ENCODE results near the gene FKRP. TPM values are rescaled to one million over a fixed set of nuclear protein-coding genes. Genes with fewer than 3 reads are reported as not detected.

FKRP gene
- total and polyA plus RNA-seq, 2 of the 13 experiments (the other 11 are each of a cell fraction or from before 2014, with no cell fraction given) = 7.3 to 9.8 TPM

DNA sequence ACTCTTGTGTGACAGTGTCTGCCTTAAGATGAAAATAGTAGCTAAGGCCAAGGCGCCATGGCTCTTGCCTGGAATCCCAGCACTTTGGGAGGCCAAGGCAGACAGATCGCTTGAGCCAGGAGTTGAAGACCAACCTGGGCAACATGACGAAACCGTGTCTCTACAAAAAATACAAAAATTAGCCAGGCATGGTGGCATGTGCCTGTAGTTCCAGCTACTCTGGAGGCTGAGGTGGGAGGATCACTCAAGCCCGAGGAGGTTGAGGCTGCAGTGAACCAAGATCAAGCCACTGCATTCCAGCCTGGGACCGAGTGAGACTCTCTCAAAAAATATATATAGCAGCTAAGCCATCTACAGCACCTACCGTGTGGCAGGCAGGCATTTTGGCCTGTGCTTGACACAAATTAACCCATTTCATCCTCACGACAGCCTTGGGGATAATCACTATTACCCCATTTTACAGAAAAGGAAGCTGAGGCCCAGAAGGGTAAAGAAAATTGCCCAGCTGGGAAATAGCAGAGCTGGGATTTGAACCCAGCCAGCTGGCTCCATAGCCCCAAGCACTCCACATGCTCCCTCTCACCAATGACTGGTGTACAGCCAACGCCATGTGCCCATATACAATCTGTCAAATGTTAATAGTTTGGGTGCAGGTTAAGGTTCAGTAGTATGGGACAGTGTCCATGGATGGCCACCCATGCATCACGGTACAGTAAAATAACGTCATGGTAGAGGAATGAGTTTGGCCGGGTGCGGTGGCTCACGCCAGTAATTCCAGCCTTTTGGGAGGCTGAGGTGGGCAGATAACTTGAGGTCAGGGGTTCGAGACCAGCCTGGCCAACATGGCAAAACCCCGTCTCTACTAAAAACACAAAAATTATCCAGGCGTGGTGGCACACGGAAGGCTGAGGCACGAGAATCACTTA is 39.5 kb downstream of the FKRP start (continued):
- TF ChIP-seq KDM3A (CRISPR knock-in tag; IDR thresholded peaks at IDR 0.05; ENCODE audit: low read depth) (no peak), FOXM1 (CRISPR knock-in tag; IDR thresholded peaks at IDR 0.05) (no peak), TAF1 (CRISPR knock-in tag; IDR thresholded peaks at IDR 0.05) (no peak), KLF12 (CRISPR knock-in tag; IDR thresholded peaks at IDR 0.05; ENCODE audit: borderline replicate concordance) (no peak), ZNF879 (CRISPR knock-in tag; IDR thresholded peaks at IDR 0.05) (no peak), ZNF24 (IDR thresholded peaks at IDR 0.05) (no peak), ZNF644 (CRISPR knock-in tag; IDR thresholded peaks at IDR 0.05; ENCODE audit: low read depth) (no peak)
- TF ChIP-seq, protein P1, sequence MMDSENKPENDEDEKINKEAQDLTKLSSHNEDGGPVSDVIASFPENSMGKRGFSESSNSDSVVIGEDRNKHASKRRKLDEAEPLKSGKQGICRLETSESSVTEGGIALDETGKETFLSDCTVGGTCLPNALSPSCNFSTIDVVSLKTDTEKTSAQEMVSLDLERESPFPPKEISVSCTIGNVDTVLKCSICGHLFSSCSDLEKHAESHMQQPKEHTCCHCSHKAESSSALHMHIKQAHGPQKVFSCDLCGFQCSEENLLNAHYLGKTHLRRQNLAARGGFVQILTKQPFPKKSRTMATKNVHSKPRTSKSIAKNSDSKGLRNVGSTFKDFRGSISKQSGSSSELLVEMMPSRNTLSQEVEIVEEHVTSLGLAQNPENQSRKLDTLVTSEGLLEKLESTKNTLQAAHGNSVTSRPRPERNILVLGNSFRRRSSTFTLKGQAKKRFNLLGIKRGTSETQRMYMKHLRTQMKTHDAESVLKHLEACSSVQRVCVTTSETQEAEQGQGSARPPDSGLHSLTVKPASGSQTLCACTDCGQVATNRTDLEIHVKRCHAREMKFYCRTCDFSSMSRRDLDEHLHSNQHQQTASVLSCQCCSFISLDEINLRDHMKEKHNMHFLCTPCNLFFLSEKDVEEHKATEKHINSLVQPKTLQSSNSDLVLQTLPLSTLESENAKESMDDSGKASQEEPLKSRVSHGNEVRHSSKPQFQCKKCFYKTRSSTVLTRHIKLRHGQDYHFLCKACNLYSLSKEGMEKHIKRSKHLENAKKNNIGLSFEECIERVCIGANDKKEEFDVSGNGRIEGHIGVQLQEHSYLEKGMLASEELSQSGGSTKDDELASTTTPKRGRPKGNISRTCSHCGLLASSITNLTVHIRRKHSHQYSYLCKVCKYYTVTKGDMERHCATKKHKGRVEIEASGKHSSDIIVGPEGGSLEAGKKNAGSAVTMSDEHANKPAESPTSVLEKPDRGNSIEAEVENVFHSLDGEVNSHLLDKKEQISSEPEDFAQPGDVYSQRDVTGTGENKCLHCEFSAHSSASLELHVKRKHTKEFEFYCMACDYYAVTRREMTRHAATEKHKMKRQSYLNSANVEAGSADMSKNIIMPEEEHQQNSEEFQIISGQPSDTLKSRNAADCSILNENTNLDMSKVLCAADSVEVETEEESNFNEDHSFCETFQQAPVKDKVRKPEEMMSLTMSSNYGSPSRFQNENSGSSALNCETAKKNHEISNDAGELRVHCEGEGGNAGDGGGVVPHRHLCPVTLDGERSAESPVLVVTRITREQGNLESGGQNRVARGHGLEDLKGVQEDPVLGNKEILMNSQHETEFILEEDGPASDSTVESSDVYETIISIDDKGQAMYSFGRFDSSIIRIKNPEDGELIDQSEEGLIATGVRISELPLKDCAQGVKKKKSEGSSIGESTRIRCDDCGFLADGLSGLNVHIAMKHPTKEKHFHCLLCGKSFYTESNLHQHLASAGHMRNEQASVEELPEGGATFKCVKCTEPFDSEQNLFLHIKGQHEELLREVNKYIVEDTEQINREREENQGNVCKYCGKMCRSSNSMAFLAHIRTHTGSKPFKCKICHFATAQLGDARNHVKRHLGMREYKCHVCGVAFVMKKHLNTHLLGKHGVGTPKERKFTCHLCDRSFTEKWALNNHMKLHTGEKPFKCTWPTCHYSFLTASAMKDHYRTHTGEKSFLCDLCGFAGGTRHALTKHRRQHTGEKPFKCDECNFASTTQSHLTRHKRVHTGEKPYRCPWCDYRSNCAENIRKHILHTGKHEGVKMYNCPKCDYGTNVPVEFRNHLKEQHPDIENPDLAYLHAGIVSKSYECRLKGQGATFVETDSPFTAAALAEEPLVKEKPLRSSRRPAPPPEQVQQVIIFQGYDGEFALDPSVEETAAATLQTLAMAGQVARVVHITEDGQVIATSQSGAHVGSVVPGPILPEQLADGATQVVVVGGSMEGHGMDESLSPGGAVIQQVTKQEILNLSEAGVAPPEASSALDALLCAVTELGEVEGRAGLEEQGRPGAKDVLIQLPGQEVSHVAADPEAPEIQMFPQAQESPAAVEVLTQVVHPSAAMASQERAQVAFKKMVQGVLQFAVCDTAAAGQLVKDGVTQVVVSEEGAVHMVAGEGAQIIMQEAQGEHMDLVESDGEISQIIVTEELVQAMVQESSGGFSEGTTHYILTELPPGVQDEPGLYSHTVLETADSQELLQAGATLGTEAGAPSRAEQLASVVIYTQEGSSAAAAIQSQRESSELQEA (CRISPR knock-in tag; IDR thresholded peaks at IDR 0.05; ENCODE audit: not compliant biosample characterization) = no peak
- TF ChIP-seq, protein P2, sequence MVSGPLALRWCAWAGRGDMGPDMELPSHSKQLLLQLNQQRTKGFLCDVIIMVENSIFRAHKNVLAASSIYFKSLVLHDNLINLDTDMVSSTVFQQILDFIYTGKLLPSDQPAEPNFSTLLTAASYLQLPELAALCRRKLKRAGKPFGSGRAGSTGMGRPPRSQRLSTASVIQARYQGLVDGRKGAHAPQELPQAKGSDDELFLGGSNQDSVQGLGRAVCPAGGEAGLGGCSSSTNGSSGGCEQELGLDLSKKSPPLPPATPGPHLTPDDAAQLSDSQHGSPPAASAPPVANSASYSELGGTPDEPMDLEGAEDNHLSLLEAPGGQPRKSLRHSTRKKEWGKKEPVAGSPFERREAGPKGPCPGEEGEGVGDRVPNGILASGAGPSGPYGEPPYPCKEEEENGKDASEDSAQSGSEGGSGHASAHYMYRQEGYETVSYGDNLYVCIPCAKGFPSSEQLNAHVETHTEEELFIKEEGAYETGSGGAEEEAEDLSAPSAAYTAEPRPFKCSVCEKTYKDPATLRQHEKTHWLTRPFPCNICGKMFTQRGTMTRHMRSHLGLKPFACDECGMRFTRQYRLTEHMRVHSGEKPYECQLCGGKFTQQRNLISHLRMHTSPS (CRISPR knock-in tag; IDR thresholded peaks at IDR 0.05; ENCODE audit: low read depth) = no peak
- TF ChIP-seq, protein P3, sequence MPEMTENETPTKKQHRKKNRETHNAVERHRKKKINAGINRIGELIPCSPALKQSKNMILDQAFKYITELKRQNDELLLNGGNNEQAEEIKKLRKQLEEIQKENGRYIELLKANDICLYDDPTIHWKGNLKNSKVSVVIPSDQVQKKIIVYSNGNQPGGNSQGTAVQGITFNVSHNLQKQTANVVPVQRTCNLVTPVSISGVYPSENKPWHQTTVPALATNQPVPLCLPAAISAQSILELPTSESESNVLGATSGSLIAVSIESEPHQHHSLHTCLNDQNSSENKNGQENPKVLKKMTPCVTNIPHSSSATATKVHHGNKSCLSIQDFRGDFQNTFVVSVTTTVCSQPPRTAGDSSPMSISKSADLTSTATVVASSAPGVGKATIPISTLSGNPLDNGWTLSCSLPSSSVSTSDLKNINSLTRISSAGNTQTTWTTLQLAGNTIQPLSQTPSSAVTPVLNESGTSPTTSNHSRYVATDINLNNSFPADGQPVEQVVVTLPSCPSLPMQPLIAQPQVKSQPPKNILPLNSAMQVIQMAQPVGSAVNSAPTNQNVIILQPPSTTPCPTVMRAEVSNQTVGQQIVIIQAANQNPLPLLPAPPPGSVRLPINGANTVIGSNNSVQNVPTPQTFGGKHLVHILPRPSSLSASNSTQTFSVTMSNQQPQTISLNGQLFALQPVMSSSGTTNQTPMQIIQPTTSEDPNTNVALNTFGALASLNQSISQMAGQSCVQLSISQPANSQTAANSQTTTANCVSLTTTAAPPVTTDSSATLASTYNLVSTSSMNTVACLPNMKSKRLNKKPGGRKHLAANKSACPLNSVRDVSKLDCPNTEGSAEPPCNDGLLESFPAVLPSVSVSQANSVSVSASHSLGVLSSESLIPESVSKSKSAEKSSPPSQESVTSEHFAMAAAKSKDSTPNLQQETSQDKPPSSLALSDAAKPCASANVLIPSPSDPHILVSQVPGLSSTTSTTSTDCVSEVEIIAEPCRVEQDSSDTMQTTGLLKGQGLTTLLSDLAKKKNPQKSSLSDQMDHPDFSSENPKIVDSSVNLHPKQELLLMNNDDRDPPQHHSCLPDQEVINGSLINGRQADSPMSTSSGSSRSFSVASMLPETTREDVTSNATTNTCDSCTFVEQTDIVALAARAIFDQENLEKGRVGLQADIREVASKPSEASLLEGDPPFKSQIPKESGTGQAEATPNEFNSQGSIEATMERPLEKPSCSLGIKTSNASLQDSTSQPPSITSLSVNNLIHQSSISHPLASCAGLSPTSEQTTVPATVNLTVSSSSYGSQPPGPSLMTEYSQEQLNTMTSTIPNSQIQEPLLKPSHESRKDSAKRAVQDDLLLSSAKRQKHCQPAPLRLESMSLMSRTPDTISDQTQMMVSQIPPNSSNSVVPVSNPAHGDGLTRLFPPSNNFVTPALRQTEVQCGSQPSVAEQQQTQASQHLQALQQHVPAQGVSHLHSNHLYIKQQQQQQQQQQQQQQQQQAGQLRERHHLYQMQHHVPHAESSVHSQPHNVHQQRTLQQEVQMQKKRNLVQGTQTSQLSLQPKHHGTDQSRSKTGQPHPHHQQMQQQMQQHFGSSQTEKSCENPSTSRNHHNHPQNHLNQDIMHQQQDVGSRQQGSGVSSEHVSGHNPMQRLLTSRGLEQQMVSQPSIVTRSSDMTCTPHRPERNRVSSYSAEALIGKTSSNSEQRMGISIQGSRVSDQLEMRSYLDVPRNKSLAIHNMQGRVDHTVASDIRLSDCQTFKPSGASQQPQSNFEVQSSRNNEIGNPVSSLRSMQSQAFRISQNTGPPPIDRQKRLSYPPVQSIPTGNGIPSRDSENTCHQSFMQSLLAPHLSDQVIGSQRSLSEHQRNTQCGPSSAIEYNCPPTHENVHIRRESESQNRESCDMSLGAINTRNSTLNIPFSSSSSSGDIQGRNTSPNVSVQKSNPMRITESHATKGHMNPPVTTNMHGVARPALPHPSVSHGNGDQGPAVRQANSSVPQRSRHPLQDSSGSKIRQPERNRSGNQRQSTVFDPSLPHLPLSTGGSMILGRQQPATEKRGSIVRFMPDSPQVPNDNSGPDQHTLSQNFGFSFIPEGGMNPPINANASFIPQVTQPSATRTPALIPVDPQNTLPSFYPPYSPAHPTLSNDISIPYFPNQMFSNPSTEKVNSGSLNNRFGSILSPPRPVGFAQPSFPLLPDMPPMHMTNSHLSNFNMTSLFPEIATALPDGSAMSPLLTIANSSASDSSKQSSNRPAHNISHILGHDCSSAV (CRISPR knock-in tag; IDR thresholded peaks at IDR 0.05; ENCODE audit: borderline replicate concordance) = no peak
